Activated CD8-positive, alpha-beta T cell treated with anti-CD3 and anti-CD28 coated beads for 36 hours (primary cell): ENCODE data around the gene EIF4EBP3. TPM values are rescaled to one million over a fixed set of nuclear protein-coding genes. Genes with fewer than 3 reads are reported as not detected.

ENCODE experiments used
- ATAC-seq: fragments of 200-7000 bp; cut with Tn5 transposase; one replicate; pipeline ENCODE4 v1.10.0; 2021; ENCODE audit warnings: mild to moderate bottlenecking, moderate library complexity
- CTCF ChIA-PET: fragments of 350-600 bp; sonication (Branson Sonifier 250); formaldehyde crosslinking; loops from one replicate; lab custom pipeline; 2021; ENCODE audit warnings: antibody characterized with exemption; lab: Charles Lee
- POLR2A ChIA-PET: fragments of 350-600 bp; sonication (Branson Sonifier 250); formaldehyde crosslinking; loops from one replicate; lab custom pipeline; 2021; ENCODE audit warnings: antibody characterized with exemption; lab: Charles Lee
- DNase-seq: peaks from one replicate; pipeline ENCODE4 v3.0.0-alpha.2; 2020
- H3K27ac Mint-ChIP-seq: one replicate; pipeline ENCODE4 v1.8.0; 2021; ENCODE audit warnings: mild to moderate bottlenecking, mixed read lengths
- H3K27me3 Mint-ChIP-seq: one replicate; pipeline ENCODE4 v1.8.0; 2021; ENCODE audit warnings: mixed read lengths
- H3K36me3 Mint-ChIP-seq: one replicate; pipeline ENCODE4 v1.8.0; 2021; ENCODE audit warnings: low read depth, mixed read lengths
- H3K4me1 Mint-ChIP-seq: one replicate; pipeline ENCODE4 v1.8.0; 2021; ENCODE audit warnings: low read depth, mixed read lengths
- H3K4me3 Mint-ChIP-seq: one replicate; pipeline ENCODE4 v1.8.0; 2021; ENCODE audit warnings: mild to moderate bottlenecking, moderate library complexity, mixed read lengths
- H3K9me3 Mint-ChIP-seq: one replicate; pipeline ENCODE4 v1.8.0; 2021; ENCODE audit warnings: mixed read lengths
- CTCF ChIP-seq: fragments of 200-600 bp; IDR thresholded peaks from one replicate; pipeline ENCODE4 v1.8.0; 2022; ENCODE audit warnings: antibody characterized with exemption, mild to moderate bottlenecking
- intact Hi-C: fragments of 100-400 bp; cut with micrococcal nuclease; formaldehyde crosslinking; loops from one replicate; pipeline ENCODE4 v1.10.0; 2022
- total RNA-seq, 2 experiments: library from RNA; stranded (reverse); gene quantifications; one replicate each; pipeline ENCODE4 v1.2.3, GENCODE V29; 2021

EIF4EBP3 gene
- total RNA-seq, 2 experiments from 2014 or later: 19.6 to 20.3 TPM

- no peak for TF ChIP-seq CTCF
- ChIA-PET POLR2A (no interaction called here), CTCF (no interaction called here)
- intact Hi-C loops: no loop called here
- no peaks in the 10 kb centered on the region for H3K9me3 Mint-ChIP-seq
- no peak overlapping the region for H3K27ac Mint-ChIP-seq
- no peak overlapping the region for H3K4me3 Mint-ChIP-seq
- H3K27me3 Mint-ChIP-seq: no peaks in the 10 kb centered on the region
- H3K4me1 Mint-ChIP-seq: no peaks in the 10 kb centered on the region
- no peak for ATAC-seq
- H3K36me3 Mint-ChIP-seq: peaks cover 48% of the 10 kb centered on the region
- DNase-seq: no peak
Measured at GRCh38 chr5:140513124-140513523, 34.3 kb upstream of the EIF4EBP3 start.

GRCh38 chr5:140524003-140524402 lies 23.5 kb upstream of the EIF4EBP3 start:
- Mint-ChIP-seq H3K27ac (no peak overlapping the region), H3K4me1 (no peaks in the 10 kb centered on the region), H3K9me3 (no peaks in the 10 kb centered on the region), H3K4me3 (no peak overlapping the region), H3K27me3 (no peaks in the 10 kb centered on the region), H3K36me3 (peaks cover 26% of the 10 kb centered on the region)
- no peak for TF ChIP-seq CTCF
- intact Hi-C loops: no loop called here
- POLR2A ChIA-PET: no interaction called here
- CTCF ChIA-PET: no interaction called here
- no peak for DNase-seq
- ATAC-seq: no peak

- TF ChIP-seq CTCF: no peak
- H3K4me3 Mint-ChIP-seq: no peak overlapping the region
- intact Hi-C loops: no loop called here
- CTCF ChIA-PET: interaction anchor here (1.1 to 1.6 kb wide), 2 partner anchors 95 to 168 kb away, joined by 3 to 6 read pairs; no protein-coding TSS in a partner anchor
- peak overlapping the region; percentile 50 for H3K27ac Mint-ChIP-seq
- no peak for DNase-seq
- POLR2A ChIA-PET: interaction anchor here (0.8 to 1.0 kb wide), 3 partner anchors 8 to 66 kb away, joined by 3 read pairs; no protein-coding TSS in a partner anchor
- peaks cover 1% of the 10 kb centered on the region for H3K4me1 Mint-ChIP-seq
- no peaks in the 10 kb centered on the region for H3K9me3 Mint-ChIP-seq
- ATAC-seq: no peak
- peaks cover 42% of the 10 kb centered on the region for H3K36me3 Mint-ChIP-seq
- no peaks in the 10 kb centered on the region for H3K27me3 Mint-ChIP-seq
Measured at GRCh38 chr5:140540227-140540626, 7.2 kb upstream of the EIF4EBP3 start.

GRCh38 chr5:140542972-140543371 lies 4.5 kb upstream of the EIF4EBP3 start:
- Mint-ChIP-seq H3K4me1 (peaks cover 1% of the 10 kb centered on the region), H3K9me3 (no peaks in the 10 kb centered on the region), H3K27me3 (no peaks in the 10 kb centered on the region), H3K27ac (no peak overlapping the region), H3K36me3 (peaks cover 32% of the 10 kb centered on the region), H3K4me3 (no peak overlapping the region)
- no peak for TF ChIP-seq CTCF
- ATAC-seq (no peak), DNase-seq (no peak)
- POLR2A ChIA-PET: no interaction called here
- intact Hi-C loops: no loop called here
- CTCF ChIA-PET: no interaction called here

- Mint-ChIP-seq H3K27ac (no peak overlapping the region), H3K27me3 (no peaks in the 10 kb centered on the region), H3K4me3 (no peak overlapping the region), H3K36me3 (peaks cover 43% of the 10 kb centered on the region), H3K4me1 (peaks cover 19% of the 10 kb centered on the region), H3K9me3 (no peaks in the 10 kb centered on the region)
- no peak for TF ChIP-seq CTCF
- DNase-seq (no peak), ATAC-seq (no peak)
- ChIA-PET POLR2A (interaction anchor here (0.6 to 0.8 kb wide), 2 partner anchors 8 to 33 kb away, joined by 3 to 4 read pairs; no protein-coding TSS in a partner anchor), CTCF (no interaction called here)
- intact Hi-C loops: loop anchor here (5.0 kb wide), 1 partner anchor 92 kb away; the partner anchor contains the start of gene TMCO6
Measured at GRCh38 chr5:140544986-140545385, 2.5 kb upstream of the EIF4EBP3 start.
